Daoy (cell line): Measurements from ENCODE around the gene LYSET. TPM values are rescaled to one million over a fixed set of nuclear protein-coding genes. Genes with fewer than 3 reads are reported as not detected.
A peak's percentile ranks its signal among the peaks of the same experiment; 100 is the strongest.
"Not testable (repeated sequence)": the region's sequence is repeated elsewhere in the genome, so short reads cannot be mapped to it uniquely, and the experiment has no call there.

Experiments used
- DNase-seq: peaks from one replicate; pipeline ENCODE4 v3.0.0-alpha.2; 2015; ENCODE audit warnings: low read depth
- total RNA-seq: library from RNA; depleted of rRNA; stranded (reverse); fragments of >200 nt; shearing (Covaris generic); gene quantifications from 2 replicates; pipeline ENCODE4 v1.2.3, GENCODE V29; 2014; rRNA removed

LYSET gene
- total RNA-seq, 1 experiment from 2014 or later, result 23.1 TPM

- no peak for DNase-seq
Measured at GRCh38 chr14:93223565-93223964, 38.4 kb downstream of the LYSET start.

GRCh38 chr14:93228550-93228949, 43.4 kb downstream of the LYSET start:
- no peak for DNase-seq

- DNase-seq, result no peak
Measured at GRCh38 chr14:93230539-93230938, 45.4 kb downstream of the LYSET start.

GRCh38 chr14:93231129-93231979, 46.2 kb downstream of the LYSET start:
- peak; percentile 70 for DNase-seq

GRCh38 chr14:93232159-93232558, 47.0 kb downstream of the LYSET start:
- no peak for DNase-seq

- DNase-seq, result not testable (repeated sequence)
Measured at GRCh38 chr14:93233078-93233477, 48.0 kb downstream of the LYSET start.

- DNase-seq, result peak; percentile 86
Measured at GRCh38 chr14:93234798-93235197, 49.7 kb downstream of the LYSET start.

Other genes with a start within 250 kb of the LYSET start
- gene ITPK1, start 69.4 kb upstream of the LYSET start, total RNA-seq, result 14.2 and 24.7 TPM in 2 replicates
- gene MOAP1, start 420 bp upstream of the LYSET start, total RNA-seq, result 18.8 and 19.8 TPM in 2 replicates
- gene GON7, start 21.7 kb downstream of the LYSET start, total RNA-seq, result 64.4 and 65.5 TPM in 2 replicates
- 109 and 125 TPM in 2 replicates for gene UBR7, start 21.9 kb downstream of the LYSET start, total RNA-seq
- 15.9 and 16.5 TPM in 2 replicates for gene BTBD7, start 147.7 kb downstream of the LYSET start, total RNA-seq
- gene COX8C, start 161.9 kb downstream of the LYSET start, total RNA-seq, result not detected in 2 replicates
- not detected in 2 replicates for gene UNC79, start 245.6 kb downstream of the LYSET start, total RNA-seq